GM19035 (cell line): ENCODE results near the gene TELO2.

ENCODE experiments used
- ATAC-seq: cut with Tn5 transposase; IDR thresholded peaks from one replicate; pipeline ENCODE4 v1.9.1; 2021; ENCODE audit not compliant: unreplicated experiment

The TELO2 gene

GRCh38 chr16:1553946-1554825 lies 61.0 kb downstream of the TELO2 start:
- ATAC-seq, result no peak

- no peak for ATAC-seq
These were observed 61.8 kb downstream of the TELO2 start for GRCh38 chr16:1554826-1555445.

- no peak for ATAC-seq
These were observed 63.1 kb downstream of the TELO2 start for GRCh38 chr16:1556254-1556653.

- no peak for ATAC-seq
These were observed 63.9 kb downstream of the TELO2 start for GRCh38 chr16:1557074-1557473.

- ATAC-seq, result no peak
These were observed 64.4 kb downstream of the TELO2 start for GRCh38 chr16:1557576-1557975.

GRCh38 chr16:1559446-1559975 lies 66.4 kb downstream of the TELO2 start:
- ATAC-seq, result no peak
